Measurements from ENCODE around the gene UGT8.
"Not testable (repeated sequence)": the region's sequence is repeated elsewhere in the genome, so short reads cannot be mapped to it uniquely, and the experiment has no call there.

The UGT8 gene

DNA sequence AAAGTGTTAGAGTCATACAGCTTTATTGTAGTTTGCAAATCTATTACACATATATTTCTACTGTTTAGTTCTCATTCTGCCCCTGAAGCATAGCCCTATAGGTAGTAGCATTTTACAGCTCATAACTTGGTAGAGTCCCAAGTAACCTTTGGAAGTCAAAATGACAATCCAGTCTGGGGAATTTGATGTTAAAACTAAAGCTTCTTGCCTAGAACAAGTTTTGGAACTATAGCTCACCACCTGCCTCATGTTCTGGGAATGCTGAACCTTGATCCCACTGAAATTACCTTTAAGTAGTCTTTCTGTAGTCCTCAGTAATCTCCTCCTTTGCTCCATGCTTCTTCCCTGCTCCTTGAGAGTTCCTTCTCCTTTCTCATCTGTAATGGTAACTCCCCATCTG lies 8.4 kb downstream of the UGT8 start:
- Histone ChIP-seq H3K23ac (ENCODE audit: low read length in 2 of 2) (no peak overlapping the region), H2BK120ac (ENCODE audit: low read depth, low read length) (no peak overlapping the region), H4K8ac (ENCODE audit: low read length) (no peak overlapping the region), H4K91ac (ENCODE audit: low read length) (no peak overlapping the region), H3K9ac (ENCODE audit: low read length) (no peak overlapping the region), H3K27ac (ENCODE audit: low read length, poor library complexity, severe bottlenecking) (no peak overlapping the region), H3K36me3 (ENCODE audit: control insufficient read depth in 1 of 2, insufficient read depth in 2 of 2, low read depth in 1 of 2, low read length in 2 of 2) (no peaks in the 10 kb centered on the region), H3K4me2 (ENCODE audit: low read length, poor library complexity, severe bottlenecking) (no peak overlapping the region), H2AK5ac (ENCODE audit: low read length, severe bottlenecking) (no peak overlapping the region), H3K18ac (ENCODE audit: low read depth in 1 of 2, low read length in 2 of 2) (no peak overlapping the region), H3K79me1 (replicated peaks; ENCODE audit: low read length, poor library complexity, severe bottlenecking) (peaks cover 9% of the 10 kb centered on the region), H3K9me3 (ENCODE audit: control insufficient read depth, low read length) (no peaks in the 10 kb centered on the region), H3K4ac (ENCODE audit: low read depth in 1 of 2, low read length in 2 of 2) (no peak overlapping the region), H2BK15ac (ENCODE audit: low read depth, poor library complexity, severe bottlenecking) (no peak overlapping the region), H2AFZ (ENCODE audit: low read depth, low read length) (no peak overlapping the region), H3K14ac (ENCODE audit: low read length in 2 of 2) (no peak overlapping the region), H2BK12ac (ENCODE audit: low read length in 2 of 2) (no peak overlapping the region), H2BK5ac (ENCODE audit: low read depth, low read length, poor library complexity, severe bottlenecking) (no peak overlapping the region), H3K4me1 (ENCODE audit: control insufficient read depth, insufficient read depth, low read depth, low read length) (no peaks in the 10 kb centered on the region), H3K27me3 (ENCODE audit: control insufficient read depth in 1 of 2, insufficient read depth in 1 of 2, low read length in 2 of 2) (peaks cover 0 to 4% of the 10 kb centered on the region in 2 experiments), H3K4me3 (ENCODE audit: insufficient read depth in 1 of 2, low read depth in 1 of 2, low read length in 2 of 2) (no peak overlapping the region)
- no peak for DNase-seq

DNA sequence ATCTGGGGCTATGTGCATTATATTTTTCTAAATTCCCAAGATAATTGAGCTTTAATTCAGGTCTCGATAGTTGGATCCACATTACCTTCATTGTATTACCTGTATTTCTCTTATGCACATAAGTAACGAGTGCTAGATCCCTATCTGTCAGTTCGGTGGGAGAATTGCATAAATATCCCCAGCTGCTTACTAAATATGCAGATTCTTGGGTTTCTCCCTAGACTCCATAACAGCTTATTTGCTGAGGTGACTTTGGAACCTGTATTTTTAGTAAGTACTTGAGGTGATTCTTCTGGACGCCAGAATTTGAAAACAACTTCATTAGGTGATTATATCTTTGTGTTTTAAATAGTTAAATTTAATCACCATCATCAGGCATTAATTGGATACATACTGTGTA lies 15.0 kb downstream of the UGT8 start:
- H3K14ac ChIP-seq (ENCODE audit: low read length in 2 of 2) = no peak overlapping the region
- H2AFZ ChIP-seq (ENCODE audit: low read depth, low read length) = no peak overlapping the region
- no peak overlapping the region for H3K4me2 ChIP-seq (ENCODE audit: low read length, poor library complexity, severe bottlenecking)
- H3K36me3 ChIP-seq (ENCODE audit: control insufficient read depth in 1 of 2, insufficient read depth in 2 of 2, low read depth in 1 of 2, low read length in 2 of 2) = no peaks in the 10 kb centered on the region
- no peak overlapping the region for H2BK15ac ChIP-seq (ENCODE audit: low read depth, poor library complexity, severe bottlenecking)
- H3K9ac ChIP-seq (ENCODE audit: low read length) = no peak overlapping the region
- no peak overlapping the region for H2BK12ac ChIP-seq (ENCODE audit: low read length in 2 of 2)
- no peak overlapping the region for H2AK5ac ChIP-seq (ENCODE audit: low read length, severe bottlenecking)
- H3K18ac ChIP-seq (ENCODE audit: low read depth in 1 of 2, low read length in 2 of 2) = no peak overlapping the region
- no peak overlapping the region for H4K8ac ChIP-seq (ENCODE audit: low read length)
- H3K4me1 ChIP-seq (ENCODE audit: control insufficient read depth, insufficient read depth, low read depth, low read length) = peaks cover 2% of the 10 kb centered on the region
- H3K27ac ChIP-seq (ENCODE audit: low read length, poor library complexity, severe bottlenecking) = no peak overlapping the region
- H3K4me3 ChIP-seq (ENCODE audit: insufficient read depth in 1 of 2, low read depth in 1 of 2, low read length in 2 of 2) = no peak overlapping the region
- WGBS = 78% methylated on average over 3 of the region's 4 CpGs
- H2BK5ac ChIP-seq (ENCODE audit: low read depth, low read length, poor library complexity, severe bottlenecking) = no peak overlapping the region
- DNase-seq = no peak
- H3K79me1 ChIP-seq (replicated peaks; ENCODE audit: low read length, poor library complexity, severe bottlenecking) = peaks cover 3% of the 10 kb centered on the region
- H4K91ac ChIP-seq (ENCODE audit: low read length) = no peak overlapping the region
- no peak overlapping the region for H3K23ac ChIP-seq (ENCODE audit: low read length in 2 of 2)
- H3K27me3 ChIP-seq (ENCODE audit: control insufficient read depth in 1 of 2, insufficient read depth in 1 of 2, low read length in 2 of 2) = peaks cover 0 to 6% of the 10 kb centered on the region in 2 experiments
- no peaks in the 10 kb centered on the region for H3K9me3 ChIP-seq (ENCODE audit: control insufficient read depth, low read length)
- no peak overlapping the region for H2BK120ac ChIP-seq (ENCODE audit: low read depth, low read length)
- no peak overlapping the region for H3K4ac ChIP-seq (ENCODE audit: low read depth in 1 of 2, low read length in 2 of 2)

DNA sequence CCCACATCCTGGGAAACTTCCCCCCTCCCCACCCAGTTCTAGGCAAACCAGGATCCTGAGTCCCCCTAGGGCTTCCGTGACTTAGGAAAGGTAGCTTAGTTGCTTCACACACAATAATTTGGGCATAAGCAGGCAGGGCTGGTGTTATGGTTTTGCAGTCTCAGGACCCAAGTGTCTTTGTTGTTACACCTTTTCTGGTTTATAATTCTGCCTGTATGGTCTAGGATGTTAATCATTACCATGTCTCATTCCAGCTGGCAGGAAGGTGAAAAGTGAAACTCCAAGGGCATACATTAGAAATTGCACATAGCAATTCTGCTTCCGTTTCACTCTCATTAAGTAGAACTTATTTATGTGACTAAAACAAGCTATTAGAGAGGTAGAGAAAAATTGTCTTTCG lies 16.8 kb downstream of the UGT8 start:
- H3K36me3 ChIP-seq (ENCODE audit: control insufficient read depth in 1 of 2, insufficient read depth in 2 of 2, low read depth in 1 of 2, low read length in 2 of 2) = no peaks in the 10 kb centered on the region
- DNase-seq = no peak
- no peak overlapping the region for H2BK120ac ChIP-seq (ENCODE audit: low read depth, low read length)
- peak overlapping the region; percentile 46 for H3K27ac ChIP-seq (ENCODE audit: low read length, poor library complexity, severe bottlenecking)
- no peak overlapping the region for H3K4me3 ChIP-seq (ENCODE audit: insufficient read depth in 1 of 2, low read depth in 1 of 2, low read length in 2 of 2)
- no peak overlapping the region for H2BK15ac ChIP-seq (ENCODE audit: low read depth, poor library complexity, severe bottlenecking)
- H2AFZ ChIP-seq (ENCODE audit: low read depth, low read length) = no peak overlapping the region
- H2AK5ac ChIP-seq (ENCODE audit: low read length, severe bottlenecking) = no peak overlapping the region
- peaks cover 0 to 6% of the 10 kb centered on the region in 2 experiments for H3K27me3 ChIP-seq (ENCODE audit: control insufficient read depth in 1 of 2, insufficient read depth in 1 of 2, low read length in 2 of 2)
- H4K91ac ChIP-seq (ENCODE audit: low read length) = no peak overlapping the region
- peaks cover 1% of the 10 kb centered on the region for H3K79me1 ChIP-seq (replicated peaks; ENCODE audit: low read length, poor library complexity, severe bottlenecking)
- H2BK5ac ChIP-seq (ENCODE audit: low read depth, low read length, poor library complexity, severe bottlenecking) = no peak overlapping the region
- H4K8ac ChIP-seq (ENCODE audit: low read length) = no peak overlapping the region
- peaks cover 2% of the 10 kb centered on the region for H3K4me1 ChIP-seq (ENCODE audit: control insufficient read depth, insufficient read depth, low read depth, low read length)
- H3K9me3 ChIP-seq (ENCODE audit: control insufficient read depth, low read length) = no peaks in the 10 kb centered on the region
- WGBS = 94% methylated on average over 2 of the region's 3 CpGs
- no peak overlapping the region for H3K4ac ChIP-seq (ENCODE audit: low read depth in 1 of 2, low read length in 2 of 2)
- peak overlapping the region; percentile 8 for H3K4me2 ChIP-seq (ENCODE audit: low read length, poor library complexity, severe bottlenecking)
- H3K23ac ChIP-seq (ENCODE audit: low read length in 2 of 2) = no peak overlapping the region
- no peak overlapping the region for H3K18ac ChIP-seq (ENCODE audit: low read depth in 1 of 2, low read length in 2 of 2)
- H3K9ac ChIP-seq (ENCODE audit: low read length) = no peak overlapping the region
- no peak overlapping the region for H3K14ac ChIP-seq (ENCODE audit: low read length in 2 of 2)
- H2BK12ac ChIP-seq (ENCODE audit: low read length in 2 of 2) = no peak overlapping the region

DNA sequence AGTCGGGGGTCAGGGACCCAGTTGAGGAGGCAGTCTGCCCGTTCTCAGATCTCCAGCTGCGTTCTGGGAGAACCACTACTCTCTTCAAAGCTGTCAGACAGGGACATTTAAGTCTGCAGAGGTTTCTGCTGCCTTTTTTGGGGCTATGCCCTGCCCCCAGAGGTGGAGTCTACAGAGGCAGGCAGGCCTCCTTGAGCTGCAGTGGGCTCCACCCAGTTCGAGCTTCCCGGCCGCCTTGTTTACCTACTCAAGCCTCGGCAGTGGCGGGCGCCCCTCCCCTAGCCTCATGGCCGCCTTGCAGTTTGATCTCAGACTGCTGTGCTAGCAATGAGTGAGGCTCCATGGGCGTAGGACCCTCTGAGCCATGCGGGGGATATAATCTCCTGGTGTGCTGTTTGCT lies 17.4 kb downstream of the UGT8 start:
- H2AK5ac ChIP-seq (ENCODE audit: low read length, severe bottlenecking); H3K18ac ChIP-seq (ENCODE audit: low read depth in 1 of 2, low read length in 2 of 2); H2AFZ ChIP-seq (ENCODE audit: low read depth, low read length); H2BK5ac ChIP-seq (ENCODE audit: low read depth, low read length, poor library complexity, severe bottlenecking); H3K4ac ChIP-seq (ENCODE audit: low read depth in 1 of 2, low read length in 2 of 2); H3K23ac ChIP-seq (ENCODE audit: low read length in 2 of 2); H4K8ac ChIP-seq (ENCODE audit: low read length); H4K91ac ChIP-seq (ENCODE audit: low read length); H3K4me3 ChIP-seq (ENCODE audit: insufficient read depth in 1 of 2, low read depth in 1 of 2, low read length in 2 of 2); H3K36me3 ChIP-seq (ENCODE audit: control insufficient read depth in 1 of 2, insufficient read depth in 2 of 2, low read depth in 1 of 2, low read length in 2 of 2); H2BK12ac ChIP-seq (ENCODE audit: low read length in 2 of 2); H3K9ac ChIP-seq (ENCODE audit: low read length); H3K9me3 ChIP-seq (ENCODE audit: control insufficient read depth, low read length); H3K4me1 ChIP-seq (ENCODE audit: control insufficient read depth, insufficient read depth, low read depth, low read length); H3K4me2 ChIP-seq (ENCODE audit: low read length, poor library complexity, severe bottlenecking); H3K27ac ChIP-seq (ENCODE audit: low read length, poor library complexity, severe bottlenecking); H3K14ac ChIP-seq (ENCODE audit: low read length in 2 of 2); H2BK120ac ChIP-seq (ENCODE audit: low read depth, low read length); H3K79me1 ChIP-seq (replicated peaks; ENCODE audit: low read length, poor library complexity, severe bottlenecking); H3K27me3 ChIP-seq (ENCODE audit: control insufficient read depth in 1 of 2, insufficient read depth in 1 of 2, low read length in 2 of 2); DNase-seq; H2BK15ac ChIP-seq (ENCODE audit: low read depth, poor library complexity, severe bottlenecking): not testable (repeated sequence)
- WGBS = 93% methylated on average over 10 of the region's 12 CpGs

Measured in mesenchymal stem cell (in vitro differentiated cells and primary cell).